Measurements from ENCODE around the gene MAGI1.
"Not testable (repeated sequence)": the region's sequence is repeated elsewhere in the genome, so short reads cannot be mapped to it uniquely, and the experiment has no call there.

The MAGI1 gene

GRCh38 chr3:65749066-65749465 lies 289.7 kb downstream of the MAGI1 start:
- DNase-seq (ENCODE audit: low read depth), result no peak

- no peak for DNase-seq (ENCODE audit: low read depth)
These were observed 290.4 kb downstream of the MAGI1 start for GRCh38 chr3:65748326-65748725.

- no peak for DNase-seq (ENCODE audit: low read depth)
These were observed 291.9 kb downstream of the MAGI1 start for GRCh38 chr3:65746848-65747247.

- no peak for DNase-seq (ENCODE audit: low read depth)
These were observed 293.4 kb downstream of the MAGI1 start for GRCh38 chr3:65745306-65745705.

GRCh38 chr3:65742914-65743313 lies 295.8 kb downstream of the MAGI1 start:
- no peak for DNase-seq (ENCODE audit: low read depth)

GRCh38 chr3:65741540-65741939 lies 297.2 kb downstream of the MAGI1 start:
- no peak for DNase-seq (ENCODE audit: low read depth)

- DNase-seq (ENCODE audit: low read depth), result no peak
These were observed 298.7 kb downstream of the MAGI1 start for GRCh38 chr3:65739901-65740541.

- no peak for DNase-seq (ENCODE audit: low read depth)
These were observed 303.9 kb downstream of the MAGI1 start for GRCh38 chr3:65734792-65735191.

- DNase-seq (ENCODE audit: low read depth), result no peak
These were observed 304.3 kb downstream of the MAGI1 start for GRCh38 chr3:65734382-65734781.

- DNase-seq (ENCODE audit: low read depth), result no peak
These were observed 305.3 kb downstream of the MAGI1 start for GRCh38 chr3:65733459-65733858.

- peak; percentile 41 for DNase-seq (ENCODE audit: low read depth)
These were observed 306.4 kb downstream of the MAGI1 start for GRCh38 chr3:65732051-65732935.

GRCh38 chr3:65730449-65730848 lies 308.3 kb downstream of the MAGI1 start:
- no peak for DNase-seq (ENCODE audit: low read depth)

GRCh38 chr3:65729973-65730372 lies 308.7 kb downstream of the MAGI1 start:
- no peak for DNase-seq (ENCODE audit: low read depth)

GRCh38 chr3:65729555-65729954 lies 309.2 kb downstream of the MAGI1 start:
- DNase-seq (ENCODE audit: low read depth), result peak; percentile 84

- DNase-seq (ENCODE audit: low read depth), result no peak
These were observed 310.6 kb downstream of the MAGI1 start for GRCh38 chr3:65728138-65728537.

- DNase-seq (ENCODE audit: low read depth), result no peak
These were observed 314.7 kb downstream of the MAGI1 start for GRCh38 chr3:65723985-65724384.

GRCh38 chr3:65723011-65723410 lies 315.7 kb downstream of the MAGI1 start:
- no peak for DNase-seq (ENCODE audit: low read depth)

- no peak for DNase-seq (ENCODE audit: low read depth)
These were observed 317.6 kb downstream of the MAGI1 start for GRCh38 chr3:65720989-65721737.

GRCh38 chr3:65719639-65720038 lies 319.1 kb downstream of the MAGI1 start:
- DNase-seq (ENCODE audit: low read depth), result not testable (repeated sequence)

GRCh38 chr3:65717676-65718346 lies 320.9 kb downstream of the MAGI1 start:
- DNase-seq (ENCODE audit: low read depth), result no peak

- no peak for DNase-seq (ENCODE audit: low read depth)
These were observed 322.5 kb downstream of the MAGI1 start for GRCh38 chr3:65716071-65716751.

- no peak for DNase-seq (ENCODE audit: low read depth)
These were observed 324.6 kb downstream of the MAGI1 start for GRCh38 chr3:65714134-65714533.
